Gastrocnemius medialis (tissue), 4 donors: ENCODE measurements around the gene KCNQ1. TPM values are rescaled to one million over a fixed set of nuclear protein-coding genes. Genes with fewer than 3 reads are reported as not detected.

Source experiments
- ATAC-seq, 2 donors: fragments of 150-250 bp; one replicate each; pipeline ENCODE4 v1.9.1; 2016
- DNase-seq, 2 donors: peaks; one replicate each; pipeline ENCODE4 v3.0.0-alpha.2; 2019
- H3K27ac ChIP-seq, 4 donors: fragments of 200-600 bp; sonication (generic); 1 replicate in 1 of 4; 2 replicates in 3 of 4; pipeline ENCODE4 v1.5.1; 2016 to 2018; ENCODE audit warnings: mild to moderate bottlenecking in 2 of 4, moderate library complexity in 1 of 4
- H3K27me3 ChIP-seq, 3 donors: fragments of 200-600 bp; sonication (generic) in 2 of 3; 1 replicate in 1 of 3; 2 replicates in 2 of 3; pipeline versions ENCODE4 v1.5.1 to v1.6.0; 2016 to 2019; ENCODE audit warnings: mild to moderate bottlenecking in 1 of 3, moderate library complexity in 1 of 3
- H3K36me3 ChIP-seq, 2 donors: fragments of 200-600 bp; sonication (generic) in 1 of 2; one replicate each; pipeline ENCODE4 v1.5.1; 2017 to 2018
- H3K4me1 ChIP-seq, 2 donors: fragments of 200-600 bp; sonication (generic) in 1 of 2; one replicate each; pipeline ENCODE4 v1.5.1; 2016 to 2017; ENCODE audit warnings: mild to moderate bottlenecking in 2 of 2
- H3K4me3 ChIP-seq, 4 donors: fragments of 200-600 bp; sonication (generic) in 3 of 4; 1 replicate in 1 of 4; 2 replicates in 3 of 4; pipeline ENCODE4 v1.5.1; 2016 to 2019; ENCODE audit warnings: mild to moderate bottlenecking in 2 of 4
- H3K9me3 ChIP-seq, 3 donors: fragments of 200-600 bp; sonication (generic) in 2 of 3; 1 replicate in 1 of 3; 2 replicates in 2 of 3; pipeline ENCODE4 v1.5.1; 2016 to 2019
- POLR2A ChIP-seq, 2 donors: fragments of 450-650 bp; IDR thresholded peaks; one replicate each; pipeline ENCODE4 v1.6.1; 2017; ENCODE audit warnings: antibody characterized with exemption in 2 of 2, mild to moderate bottlenecking in 2 of 2, moderate library complexity in 2 of 2
- in situ Hi-C, 4 donors: fragments of 200-750 bp; cut with MboI; loops; one replicate each; pipeline versions ENCODE4 v1.15.0 to v1.8.0; 2017; ENCODE audit warnings: low sequenced_read_pairs in 4 of 4
- intact Hi-C: fragments of 100-400 bp; cut with DNase I; formaldehyde crosslinking; loops from one replicate; pipeline ENCODE4 v1.15.1; 2023; ENCODE audit warnings: low total_unique reads
- total RNA-seq, 4 donors: library from RNA; depleted of rRNA; stranded (reverse); fragments of >200 nt; gene quantifications; one replicate each; pipeline versions ENCODE4 v1.1.0 to v1.2.3, GENCODE V29; 2016
- TF ChIP-seq, protein P1 (sequence below), 5 experiments: fragments of 450-650 bp in 3 of 5; fragments of 200-600 bp in 2 of 5; sonication (generic) in 2 of 5; IDR thresholded peaks in 4 of 5; conservative IDR thresholded peaks in 1 of 5; 1 replicate in 4 of 5; 2 replicates in 1 of 5; pipeline ENCODE4 v1.5.1; 2016 to 2019; ENCODE audit warnings: antibody characterized with exemption in 5 of 5, mild to moderate bottlenecking in 3 of 5, moderate library complexity in 3 of 5

KCNQ1 gene
- total RNA-seq, 4 donors from 2014 or later, result 0.15 to 1.00 (median 0.67) TPM

DNA sequence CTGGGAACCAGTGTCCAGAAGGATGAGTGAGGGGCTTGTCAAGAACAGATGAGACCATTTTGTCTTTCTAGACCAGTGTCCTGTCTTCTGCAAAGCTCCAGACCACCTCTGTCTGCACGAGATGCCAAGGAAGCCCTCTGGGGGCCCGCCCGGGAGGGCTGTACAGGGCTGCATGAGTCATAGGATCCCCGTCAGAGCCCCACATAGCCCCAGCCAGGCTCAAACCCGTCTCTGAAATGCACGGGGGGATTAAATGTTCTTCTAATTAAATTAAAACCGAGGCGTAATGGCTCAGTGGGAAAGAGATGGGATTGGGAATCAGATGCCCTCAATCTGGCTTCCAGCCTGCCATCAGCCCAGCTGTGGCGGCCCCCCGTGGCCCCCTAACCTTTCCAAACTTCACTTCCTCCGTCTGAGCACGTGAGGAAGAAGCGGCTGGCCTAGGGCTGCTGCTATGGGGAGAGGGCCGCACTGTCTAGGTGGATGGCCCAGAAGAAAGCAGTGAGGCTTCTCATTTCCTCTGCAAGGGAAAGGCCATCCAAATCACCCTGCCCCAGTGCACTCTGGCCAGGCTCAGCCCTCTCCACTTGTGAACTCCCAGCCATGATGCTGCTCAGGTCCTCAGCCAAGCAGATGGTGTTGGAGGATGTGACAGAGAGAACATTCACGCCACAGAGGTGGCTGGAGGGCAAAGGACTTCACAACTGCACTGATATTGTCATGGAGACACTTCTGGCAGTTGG lies 222.2 kb downstream of the KCNQ1 start:
- no peaks in the 10 kb centered on the region for H3K27me3 ChIP-seq
- intact Hi-C loops (no loop called here), in situ Hi-C loops (no loop called here)
- H3K9me3 ChIP-seq, result no peaks in the 10 kb centered on the region
- DNase-seq, result no peak
- no peaks in the 10 kb centered on the region for H3K36me3 ChIP-seq
- no peak for TF ChIP-seq POLR2A (IDR thresholded peaks at IDR 0.05)
- TF ChIP-seq, protein P1, sequence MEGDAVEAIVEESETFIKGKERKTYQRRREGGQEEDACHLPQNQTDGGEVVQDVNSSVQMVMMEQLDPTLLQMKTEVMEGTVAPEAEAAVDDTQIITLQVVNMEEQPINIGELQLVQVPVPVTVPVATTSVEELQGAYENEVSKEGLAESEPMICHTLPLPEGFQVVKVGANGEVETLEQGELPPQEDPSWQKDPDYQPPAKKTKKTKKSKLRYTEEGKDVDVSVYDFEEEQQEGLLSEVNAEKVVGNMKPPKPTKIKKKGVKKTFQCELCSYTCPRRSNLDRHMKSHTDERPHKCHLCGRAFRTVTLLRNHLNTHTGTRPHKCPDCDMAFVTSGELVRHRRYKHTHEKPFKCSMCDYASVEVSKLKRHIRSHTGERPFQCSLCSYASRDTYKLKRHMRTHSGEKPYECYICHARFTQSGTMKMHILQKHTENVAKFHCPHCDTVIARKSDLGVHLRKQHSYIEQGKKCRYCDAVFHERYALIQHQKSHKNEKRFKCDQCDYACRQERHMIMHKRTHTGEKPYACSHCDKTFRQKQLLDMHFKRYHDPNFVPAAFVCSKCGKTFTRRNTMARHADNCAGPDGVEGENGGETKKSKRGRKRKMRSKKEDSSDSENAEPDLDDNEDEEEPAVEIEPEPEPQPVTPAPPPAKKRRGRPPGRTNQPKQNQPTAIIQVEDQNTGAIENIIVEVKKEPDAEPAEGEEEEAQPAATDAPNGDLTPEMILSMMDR (IDR thresholded peaks at IDR 0.05 in 4 of 5, conservative IDR thresholded peaks at IDR 0.05 in 1 of 5), result no peak
- no peak overlapping the region for H3K4me3 ChIP-seq
- no peak for ATAC-seq
- H3K27ac ChIP-seq, result no peak overlapping the region
- H3K4me1 ChIP-seq, result no peaks in the 10 kb centered on the region

DNA sequence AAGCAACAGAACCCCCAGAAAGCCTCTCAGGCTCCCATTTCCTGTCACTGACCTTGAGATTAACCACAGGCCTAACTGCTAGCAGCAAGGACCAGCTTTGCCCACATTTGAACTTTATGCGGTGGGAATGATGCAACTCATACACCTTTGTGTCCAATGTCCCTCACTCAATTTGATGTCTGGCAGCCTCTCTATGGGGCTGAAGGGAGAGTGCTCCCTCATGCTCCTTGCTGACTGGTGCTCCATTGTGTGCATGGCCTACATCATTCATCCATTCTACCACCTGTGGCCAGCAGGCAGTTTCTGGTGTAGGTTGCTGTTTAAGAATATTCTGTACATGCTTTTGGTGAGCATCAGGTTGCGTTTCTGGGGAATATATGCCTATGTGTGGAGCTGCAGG lies 223.1 kb downstream of the KCNQ1 start:
- no peak for TF ChIP-seq POLR2A (IDR thresholded peaks at IDR 0.05)
- TF ChIP-seq, protein P1 (IDR thresholded peaks at IDR 0.05 in 4 of 5, conservative IDR thresholded peaks at IDR 0.05 in 1 of 5), result no peak
- no peak overlapping the region for H3K27ac ChIP-seq
- H3K4me1 ChIP-seq, result no peaks in the 10 kb centered on the region
- no peaks in the 10 kb centered on the region for H3K27me3 ChIP-seq
- no peaks in the 10 kb centered on the region for H3K36me3 ChIP-seq
- no peaks in the 10 kb centered on the region for H3K9me3 ChIP-seq
- no peak overlapping the region for H3K4me3 ChIP-seq
- DNase-seq, result no peak
- intact Hi-C loops (no loop called here), in situ Hi-C loops (no loop called here)
- no peak for ATAC-seq

DNA sequence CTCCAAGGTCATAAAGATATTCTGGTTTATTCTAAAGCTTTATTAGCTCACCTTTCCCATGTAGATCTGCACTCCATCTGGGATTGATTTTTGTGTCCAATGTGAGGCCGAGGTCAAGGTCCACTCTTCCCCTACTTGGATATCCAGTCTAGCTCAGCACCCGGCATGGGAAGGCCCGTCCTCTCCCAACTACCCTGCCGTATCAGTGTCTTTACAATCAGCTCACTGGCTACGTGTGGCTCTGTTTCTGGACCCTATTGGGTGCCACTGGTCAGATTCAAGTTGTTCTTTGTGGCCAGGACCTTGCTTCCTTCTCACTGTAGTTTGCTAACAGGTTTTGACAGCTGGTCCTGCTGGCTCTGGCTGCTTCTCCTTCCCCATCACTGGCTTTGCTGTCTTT lies 224.1 kb downstream of the KCNQ1 start:
- no peak overlapping the region for H3K27ac ChIP-seq
- intact Hi-C loops (no loop called here), in situ Hi-C loops (no loop called here)
- H3K4me3 ChIP-seq, result no peak overlapping the region
- TF ChIP-seq, protein P1 (IDR thresholded peaks at IDR 0.05 in 4 of 5, conservative IDR thresholded peaks at IDR 0.05 in 1 of 5), result no peak
- TF ChIP-seq POLR2A (IDR thresholded peaks at IDR 0.05), result no peak
- ATAC-seq (no peak), DNase-seq (no peak)
- H3K36me3 ChIP-seq, result no peaks in the 10 kb centered on the region
- H3K27me3 ChIP-seq, result no peaks in the 10 kb centered on the region
- no peaks in the 10 kb centered on the region for H3K4me1 ChIP-seq
- no peaks in the 10 kb centered on the region for H3K9me3 ChIP-seq

DNA sequence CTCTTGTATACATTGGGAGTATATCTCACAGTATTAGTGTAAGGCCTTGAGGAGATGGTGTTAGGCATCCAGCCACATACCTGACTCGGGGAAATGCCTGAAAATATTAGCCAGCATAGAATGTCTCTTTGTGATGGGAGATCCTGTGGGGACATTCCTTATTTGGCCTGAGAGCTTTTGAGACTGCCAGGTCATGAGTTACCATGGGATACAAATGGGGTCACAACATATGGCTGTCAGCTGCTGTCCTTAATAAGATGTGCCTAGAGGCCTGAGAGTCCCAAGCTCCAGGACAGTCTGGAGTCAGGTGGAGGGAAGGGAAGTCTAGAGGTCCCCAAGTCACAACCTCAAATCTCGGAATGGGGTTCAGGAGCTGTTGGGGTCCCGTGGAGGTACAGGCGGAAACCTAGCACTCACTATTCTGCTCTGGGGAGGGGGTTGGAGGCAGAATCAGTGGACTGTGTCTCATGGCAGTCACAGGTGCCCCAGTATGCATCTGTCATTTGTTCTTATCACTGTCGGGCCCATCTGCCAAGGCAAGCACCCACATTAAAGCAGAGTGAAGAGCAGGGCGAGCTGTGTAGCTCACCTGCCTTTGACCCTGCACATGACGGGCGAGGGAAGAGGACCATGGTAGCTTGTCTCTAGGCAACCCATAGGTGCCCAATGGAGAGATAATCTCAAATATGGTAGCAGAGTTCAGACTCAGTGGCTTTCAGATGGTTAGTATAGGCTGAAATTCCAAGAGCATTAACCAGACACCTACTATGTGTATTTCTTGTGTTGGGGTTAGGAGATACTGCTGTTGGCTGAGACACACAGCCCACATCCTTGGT lies 225.0 kb downstream of the KCNQ1 start:
- Histone ChIP-seq H3K36me3 (no peaks in the 10 kb centered on the region), H3K27me3 (no peaks in the 10 kb centered on the region), H3K4me1 (peaks cover 0 to 2% of the 10 kb centered on the region in 2 donors), H3K4me3 (no peak overlapping the region), H3K27ac (no peak overlapping the region), H3K9me3 (no peaks in the 10 kb centered on the region)
- in situ Hi-C loops, result no loop called here
- intact Hi-C loops, result no loop called here
- TF ChIP-seq, protein P1 (IDR thresholded peaks at IDR 0.05 in 4 of 5, conservative IDR thresholded peaks at IDR 0.05 in 1 of 5), result no peak
- no peak for TF ChIP-seq POLR2A (IDR thresholded peaks at IDR 0.05)
- ATAC-seq (no peak), DNase-seq (no peak)
